ENCODE data around the gene CUL5.

DNA sequence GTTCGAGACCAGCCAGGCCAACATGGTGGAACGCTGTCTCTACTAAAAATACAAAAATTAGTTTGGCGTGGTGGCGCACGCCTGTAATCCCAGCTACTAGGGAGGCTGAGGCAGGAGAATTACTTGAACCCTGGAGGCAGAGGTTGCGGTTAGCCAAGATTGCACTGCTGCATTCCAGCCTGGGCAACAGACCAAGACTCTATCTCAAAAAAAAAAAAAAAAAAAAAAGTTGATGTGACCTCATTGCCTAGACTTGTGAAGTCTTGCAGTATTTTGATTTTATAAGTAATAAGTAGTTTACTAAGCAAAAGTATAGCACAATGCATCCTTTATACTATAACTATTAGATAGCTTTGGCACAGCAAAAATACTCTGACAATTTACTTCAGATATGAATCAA lies 9.9 kb upstream of the CUL5 start:
- TF ChIP-seq, protein P1, sequence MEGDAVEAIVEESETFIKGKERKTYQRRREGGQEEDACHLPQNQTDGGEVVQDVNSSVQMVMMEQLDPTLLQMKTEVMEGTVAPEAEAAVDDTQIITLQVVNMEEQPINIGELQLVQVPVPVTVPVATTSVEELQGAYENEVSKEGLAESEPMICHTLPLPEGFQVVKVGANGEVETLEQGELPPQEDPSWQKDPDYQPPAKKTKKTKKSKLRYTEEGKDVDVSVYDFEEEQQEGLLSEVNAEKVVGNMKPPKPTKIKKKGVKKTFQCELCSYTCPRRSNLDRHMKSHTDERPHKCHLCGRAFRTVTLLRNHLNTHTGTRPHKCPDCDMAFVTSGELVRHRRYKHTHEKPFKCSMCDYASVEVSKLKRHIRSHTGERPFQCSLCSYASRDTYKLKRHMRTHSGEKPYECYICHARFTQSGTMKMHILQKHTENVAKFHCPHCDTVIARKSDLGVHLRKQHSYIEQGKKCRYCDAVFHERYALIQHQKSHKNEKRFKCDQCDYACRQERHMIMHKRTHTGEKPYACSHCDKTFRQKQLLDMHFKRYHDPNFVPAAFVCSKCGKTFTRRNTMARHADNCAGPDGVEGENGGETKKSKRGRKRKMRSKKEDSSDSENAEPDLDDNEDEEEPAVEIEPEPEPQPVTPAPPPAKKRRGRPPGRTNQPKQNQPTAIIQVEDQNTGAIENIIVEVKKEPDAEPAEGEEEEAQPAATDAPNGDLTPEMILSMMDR (IDR thresholded peaks at IDR 0.05), result no peak
- TF ChIP-seq POLR2A (IDR thresholded peaks at IDR 0.05) (no peak), POLR2AphosphoS5 (IDR thresholded peaks at IDR 0.05) (no peak), EP300 (IDR thresholded peaks at IDR 0.05; ENCODE audit: low read depth) (no peak)
